Right atrium auricular region (tissue), 2 donors: ENCODE measurements around the gene GPR173. TPM values are rescaled to one million over a fixed set of nuclear protein-coding genes. Genes with fewer than 3 reads are reported as not detected.

Experiments used
- DNase-seq: peaks from one replicate; pipeline ENCODE4 v3.0.0-alpha.2; 2019; ENCODE audit warnings: low spot score
- H3K27ac ChIP-seq, 2 donors: fragments of 200-600 bp; sonication (generic); 1 replicate in 1 of 2; 2 replicates in 1 of 2; pipeline ENCODE4 v1.5.1; 2016 to 2019
- H3K27me3 ChIP-seq, 2 donors: fragments of 200-600 bp; sonication (generic); one replicate each; pipeline versions ENCODE4 v1.5.1 to v1.6.0; 2017 to 2019
- H3K36me3 ChIP-seq: fragments of 200-600 bp; sonication (generic); one replicate; pipeline ENCODE4 v1.5.1; 2016
- H3K4me1 ChIP-seq, 2 donors: fragments of 200-600 bp; sonication (generic); one replicate each; pipeline versions ENCODE4 v1.5.1 to v1.6.0; 2017 to 2019
- H3K4me3 ChIP-seq, 2 donors: fragments of 200-600 bp; sonication (generic); 1 replicate in 1 of 2; 2 replicates in 1 of 2; pipeline ENCODE4 v1.5.1; 2017 to 2019; ENCODE audit warnings: mild to moderate bottlenecking in 1 of 2, moderate library complexity in 1 of 2
- H3K9me3 ChIP-seq, 2 donors: fragments of 200-600 bp; sonication (generic); one replicate each; pipeline ENCODE4 v1.5.1; 2019
- CTCF ChIP-seq, 2 donors: fragments of 200-600 bp; sonication (generic); IDR thresholded peaks; one replicate each; pipeline ENCODE4 v1.5.1; 2019; ENCODE audit warnings: antibody characterized with exemption in 2 of 2
- total RNA-seq, 2 donors: library from RNA; depleted of rRNA; stranded (reverse); fragments of >200 nt; gene quantifications; one replicate each; pipeline ENCODE4 v1.1.0, GENCODE V29; 2016

Gene GPR173
- 1 to 10 TPM in 1 of 2 donors, under 1 TPM in 1; 0.93 to 2.4 TPM for total RNA-seq

GRCh38 chrX:53048169-53049126 lies at the start of gene GPR173:
Gene GPR173, plus strand, starts transcription at chrX:53048789. Its CDS starts 27,833 bp downstream, at chrX:53076622.
- Histone ChIP-seq H3K27me3 (no peaks in the 10 kb centered on the region), H3K27ac (peak within 1 kb of the TSS in 1 of 2 donors; percentile 39), H3K4me3 (peak within 1 kb of the TSS; percentile 42 to 50), H3K9me3 (no peaks in the 10 kb centered on the region), H3K36me3 (no peaks in the 10 kb centered on the region), H3K4me1 (no peaks in the 10 kb centered on the region)
- TF ChIP-seq CTCF (IDR thresholded peaks at IDR 0.05), result no peak
- no peak for DNase-seq

GRCh38 chrX:53000447-53001135 lies 48.0 kb upstream of the GPR173 start:
- H3K36me3 ChIP-seq, result no peaks in the 10 kb centered on the region
- TF ChIP-seq CTCF (IDR thresholded peaks at IDR 0.05), result no peak
- peaks cover 0 to 13% of the 10 kb centered on the region in 2 donors for H3K4me1 ChIP-seq
- H3K4me3 ChIP-seq, result no peak overlapping the region
- no peak overlapping the region for H3K27ac ChIP-seq
- peaks cover 0 to 6% of the 10 kb centered on the region in 2 donors for H3K27me3 ChIP-seq
- no peaks in the 10 kb centered on the region for H3K9me3 ChIP-seq
- DNase-seq, result peak; percentile 46

- H3K4me3 ChIP-seq, result no peak overlapping the region
- DNase-seq, result no peak
- H3K36me3 ChIP-seq, result no peaks in the 10 kb centered on the region
- H3K9me3 ChIP-seq, result no peaks in the 10 kb centered on the region
- H3K27ac ChIP-seq, result no peak overlapping the region
- H3K27me3 ChIP-seq, result peaks cover 0 to 6% of the 10 kb centered on the region in 2 donors
- peaks cover 0 to 8% of the 10 kb centered on the region in 2 donors for H3K4me1 ChIP-seq
- no peak for TF ChIP-seq CTCF (IDR thresholded peaks at IDR 0.05)
These were observed 46.6 kb upstream of the GPR173 start for GRCh38 chrX:53001958-53002357.

GRCh38 chrX:53003111-53003510 lies 45.5 kb upstream of the GPR173 start:
- Histone ChIP-seq H3K27me3 (peaks cover 0 to 6% of the 10 kb centered on the region in 2 donors), H3K4me1 (peaks cover 0 to 8% of the 10 kb centered on the region in 2 donors), H3K36me3 (no peaks in the 10 kb centered on the region), H3K27ac (no peak overlapping the region), H3K4me3 (no peak overlapping the region), H3K9me3 (no peaks in the 10 kb centered on the region)
- DNase-seq, result no peak
- no peak for TF ChIP-seq CTCF (IDR thresholded peaks at IDR 0.05)

- DNase-seq, result no peak
- Histone ChIP-seq H3K27me3 (peaks cover 0 to 6% of the 10 kb centered on the region in 2 donors), H3K36me3 (no peaks in the 10 kb centered on the region), H3K4me3 (no peak overlapping the region), H3K9me3 (peaks cover 0 to 5% of the 10 kb centered on the region in 2 donors), H3K4me1 (peaks cover 0 to 8% of the 10 kb centered on the region in 2 donors), H3K27ac (peak overlapping the region in 1 of 2 donors; percentile 13)
- no peak for TF ChIP-seq CTCF (IDR thresholded peaks at IDR 0.05)
These were observed 44.6 kb upstream of the GPR173 start for GRCh38 chrX:53004038-53004437.
